Peyer's patch (tissue), 4 donors: Measurements from ENCODE around the gene RGS19.

ENCODE experiments used
- POLR2A ChIP-seq, 2 donors: fragments of 450-650 bp; IDR thresholded peaks; one replicate each; pipeline ENCODE4 v1.5.1; 2017; ENCODE audit warnings: antibody characterized with exemption in 2 of 2, mild to moderate bottlenecking in 2 of 2, moderate library complexity in 2 of 2
- TF ChIP-seq, protein P1 (sequence below), 6 experiments: fragments of 450-650 bp in 4 of 6; fragments of 200-600 bp in 2 of 6; sonication (generic) in 1 of 6; IDR thresholded peaks; one replicate each; pipeline ENCODE4 v1.5.1; 2017 to 2019; ENCODE audit warnings: antibody characterized with exemption in 6 of 6, mild to moderate bottlenecking in 3 of 6, moderate library complexity in 1 of 6

DNA sequence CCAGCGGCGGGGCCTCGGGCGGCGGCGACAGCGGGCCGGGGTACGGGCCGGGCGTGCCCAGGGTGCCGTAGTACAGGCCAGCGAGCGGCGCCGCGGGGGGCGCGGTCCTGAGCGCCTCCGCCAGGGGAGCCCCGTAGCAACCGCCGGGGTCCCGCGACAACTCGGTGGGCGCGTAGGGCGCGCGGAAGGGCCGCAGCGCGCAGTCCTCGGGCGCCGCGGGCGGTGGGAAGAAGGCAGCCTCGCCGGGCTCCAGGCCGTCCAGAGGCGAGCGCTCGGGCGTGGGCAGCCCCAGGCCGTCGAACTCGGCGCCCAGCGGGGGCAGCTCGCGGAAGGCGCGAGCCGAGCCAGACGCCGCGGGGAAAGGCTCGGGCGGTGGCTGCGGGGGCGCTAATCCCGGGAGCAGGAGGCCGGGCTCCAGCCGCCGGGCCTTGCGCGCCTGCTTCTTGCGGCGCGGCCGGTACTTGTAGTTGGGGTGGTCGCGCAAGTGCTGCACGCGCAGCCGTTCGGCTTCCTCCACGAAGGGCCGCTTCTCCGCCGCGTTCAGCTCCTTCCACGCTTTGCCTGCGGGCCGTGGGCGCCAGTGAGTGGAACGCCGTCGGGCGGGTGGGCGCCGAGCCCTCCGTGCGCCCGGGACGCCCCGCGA is 30.8 kb downstream of the RGS19 start:
- no peak for TF ChIP-seq POLR2A (IDR thresholded peaks at IDR 0.05)
- TF ChIP-seq, protein P1, sequence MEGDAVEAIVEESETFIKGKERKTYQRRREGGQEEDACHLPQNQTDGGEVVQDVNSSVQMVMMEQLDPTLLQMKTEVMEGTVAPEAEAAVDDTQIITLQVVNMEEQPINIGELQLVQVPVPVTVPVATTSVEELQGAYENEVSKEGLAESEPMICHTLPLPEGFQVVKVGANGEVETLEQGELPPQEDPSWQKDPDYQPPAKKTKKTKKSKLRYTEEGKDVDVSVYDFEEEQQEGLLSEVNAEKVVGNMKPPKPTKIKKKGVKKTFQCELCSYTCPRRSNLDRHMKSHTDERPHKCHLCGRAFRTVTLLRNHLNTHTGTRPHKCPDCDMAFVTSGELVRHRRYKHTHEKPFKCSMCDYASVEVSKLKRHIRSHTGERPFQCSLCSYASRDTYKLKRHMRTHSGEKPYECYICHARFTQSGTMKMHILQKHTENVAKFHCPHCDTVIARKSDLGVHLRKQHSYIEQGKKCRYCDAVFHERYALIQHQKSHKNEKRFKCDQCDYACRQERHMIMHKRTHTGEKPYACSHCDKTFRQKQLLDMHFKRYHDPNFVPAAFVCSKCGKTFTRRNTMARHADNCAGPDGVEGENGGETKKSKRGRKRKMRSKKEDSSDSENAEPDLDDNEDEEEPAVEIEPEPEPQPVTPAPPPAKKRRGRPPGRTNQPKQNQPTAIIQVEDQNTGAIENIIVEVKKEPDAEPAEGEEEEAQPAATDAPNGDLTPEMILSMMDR (IDR thresholded peaks at IDR 0.05): no peak
